Activated T-cell treated with anti-CD3 and anti-CD28 coated beads, Interleukin-2, amount 50 U/mL, for 4 hours (primary cell): ENCODE measurements around the gene ERGIC1. TPM values are rescaled to one million over a fixed set of nuclear protein-coding genes. Genes with fewer than 3 reads are reported as not detected.

Experiments used
- ATAC-seq, 2 donors: fragments of 200-7000 bp; cut with Tn5 transposase; one replicate each; pipeline ENCODE4 v1.10.0; 2021
- DNase-seq: peaks from one replicate; pipeline ENCODE4 v3.0.0-alpha.2; 2020
- H3K27me3 Mint-ChIP-seq: one replicate; pipeline ENCODE4 v1.8.0; 2021; ENCODE audit warnings: low read depth, mixed read lengths
- H3K36me3 Mint-ChIP-seq: one replicate; pipeline ENCODE4 v1.8.0; 2022; ENCODE audit warnings: mixed read lengths; ENCODE audit not compliant: insufficient read depth
- H3K4me1 Mint-ChIP-seq: one replicate; pipeline ENCODE4 v1.8.0; 2021; ENCODE audit warnings: low read depth, mixed read lengths
- H3K4me3 Mint-ChIP-seq: one replicate; pipeline ENCODE4 v1.8.0; 2021; ENCODE audit warnings: mild to moderate bottlenecking, moderate library complexity, mixed read lengths
- H3K9me3 Mint-ChIP-seq: one replicate; pipeline ENCODE4 v1.8.0; 2021; ENCODE audit warnings: mixed read lengths
- total RNA-seq, 3 donors: library from RNA; stranded (reverse); gene quantifications; one replicate each; pipeline ENCODE4 v1.2.1, GENCODE V29; 2021

Gene ERGIC1
- total RNA-seq, 3 donors from 2014 or later, result 28.7 to 36.3 (median 32.1) TPM

DNA sequence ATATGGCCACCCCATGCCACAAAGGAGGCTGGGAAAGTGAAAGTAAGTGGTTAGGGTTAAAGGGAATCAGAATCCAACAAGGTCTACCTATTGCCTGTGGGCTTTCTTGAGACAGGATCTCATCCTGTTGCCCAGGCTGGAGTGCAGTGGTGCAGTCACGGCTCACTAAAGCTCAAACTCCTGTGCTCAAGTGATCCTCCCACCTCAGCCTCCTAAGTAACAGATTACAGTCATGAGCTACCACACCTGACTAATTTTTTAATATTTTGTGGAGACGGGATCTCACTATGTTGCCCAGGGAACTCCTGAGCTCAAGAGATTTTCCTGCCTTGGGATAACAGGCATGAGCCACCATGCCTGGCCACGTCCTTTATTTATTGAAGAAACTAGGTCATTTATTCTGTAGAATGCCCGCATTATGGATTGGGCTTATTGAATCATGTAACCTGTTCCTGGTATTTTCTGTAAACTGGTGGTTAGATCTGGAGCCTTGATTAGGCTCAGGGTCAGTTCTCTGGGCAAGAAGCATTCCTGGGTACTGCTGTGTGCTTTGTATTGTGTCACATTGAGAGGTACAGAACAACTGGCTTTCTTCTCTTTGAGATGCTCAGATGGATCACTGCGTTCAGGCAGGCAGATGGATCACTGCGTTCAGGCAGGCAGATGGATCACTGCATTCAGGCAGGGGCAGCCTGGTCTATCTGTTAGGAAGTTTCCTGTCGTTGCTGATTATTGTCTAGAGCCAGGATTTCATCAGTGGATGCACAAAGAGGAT lies 41.6 kb downstream of the ERGIC1 start:
- H3K4me3 Mint-ChIP-seq, result no peak overlapping the region
- H3K4me1 Mint-ChIP-seq, result peaks cover 17% of the 10 kb centered on the region
- no peak for DNase-seq
- H3K27me3 Mint-ChIP-seq, result no peaks in the 10 kb centered on the region
- peak in 1 of 2 donors; percentile 23 for ATAC-seq
- H3K36me3 Mint-ChIP-seq, result no peaks in the 10 kb centered on the region
- no peaks in the 10 kb centered on the region for H3K9me3 Mint-ChIP-seq

DNA sequence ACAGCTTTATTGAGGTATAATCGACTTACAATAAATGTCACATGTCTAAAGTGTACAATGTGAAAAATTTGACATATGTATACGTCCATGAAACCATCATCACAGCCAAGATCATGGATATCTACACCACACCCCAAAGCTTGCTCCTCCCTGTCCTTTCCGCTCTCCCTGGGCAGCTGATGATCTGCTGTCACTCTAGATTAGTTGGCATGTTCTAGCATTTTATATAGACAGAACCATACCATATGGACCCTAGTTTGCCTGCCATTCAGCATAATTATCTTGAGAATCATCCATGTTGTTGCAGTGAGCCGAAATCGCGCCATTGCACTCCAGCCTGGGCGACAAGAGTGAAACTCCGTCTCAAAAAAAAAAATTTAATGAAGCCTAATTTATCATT lies 42.5 kb downstream of the ERGIC1 start:
- Mint-ChIP-seq H3K36me3 (peaks cover under 1% of the 10 kb centered on the region), H3K27me3 (no peaks in the 10 kb centered on the region), H3K9me3 (no peaks in the 10 kb centered on the region), H3K4me3 (no peak overlapping the region), H3K4me1 (peaks cover 18% of the 10 kb centered on the region)
- no peak for DNase-seq
- ATAC-seq, result no peak

DNA sequence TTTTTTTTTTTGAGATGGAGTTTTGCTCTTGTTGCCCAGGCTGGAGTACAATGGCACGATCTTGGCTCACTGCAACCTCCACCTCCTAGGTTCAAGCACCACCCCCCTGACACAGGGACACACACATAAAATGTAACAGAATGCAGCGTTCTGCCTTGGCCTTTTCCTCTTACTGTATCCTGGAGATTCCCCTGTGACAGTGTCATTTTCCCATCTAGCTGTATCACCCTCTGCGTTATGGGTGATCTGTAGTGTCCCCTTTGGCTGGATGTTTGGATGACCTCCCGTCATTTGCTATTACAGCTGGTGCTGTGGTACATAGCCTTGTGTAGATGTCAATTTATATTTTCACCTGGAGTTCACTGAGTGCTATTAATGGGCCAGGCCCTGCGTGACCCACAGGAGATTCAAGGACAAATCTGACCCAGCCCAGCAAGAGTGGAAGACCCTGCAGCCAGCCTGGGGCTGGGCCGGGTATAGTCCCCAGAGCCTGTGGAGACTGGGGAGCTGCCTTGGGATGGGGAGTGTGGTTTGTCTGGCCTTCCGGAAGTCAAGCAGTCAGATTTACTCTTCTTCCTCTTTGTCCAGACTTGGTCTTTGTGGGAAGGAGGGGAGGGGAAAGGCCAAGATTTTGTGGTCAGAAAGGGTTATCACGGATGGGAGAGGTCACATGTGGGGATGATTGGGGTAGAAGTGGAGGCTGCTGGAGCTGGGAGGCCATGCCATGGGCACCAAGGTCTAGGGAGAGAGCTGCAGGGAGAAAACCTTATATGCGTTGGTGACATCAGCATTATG lies 43.6 kb downstream of the ERGIC1 start:
- no peak for DNase-seq
- Mint-ChIP-seq H3K36me3 (peaks cover 3% of the 10 kb centered on the region), H3K4me3 (no peak overlapping the region), H3K27me3 (no peaks in the 10 kb centered on the region), H3K4me1 (peaks cover 24% of the 10 kb centered on the region), H3K9me3 (no peaks in the 10 kb centered on the region)
- ATAC-seq, result no peak

DNA sequence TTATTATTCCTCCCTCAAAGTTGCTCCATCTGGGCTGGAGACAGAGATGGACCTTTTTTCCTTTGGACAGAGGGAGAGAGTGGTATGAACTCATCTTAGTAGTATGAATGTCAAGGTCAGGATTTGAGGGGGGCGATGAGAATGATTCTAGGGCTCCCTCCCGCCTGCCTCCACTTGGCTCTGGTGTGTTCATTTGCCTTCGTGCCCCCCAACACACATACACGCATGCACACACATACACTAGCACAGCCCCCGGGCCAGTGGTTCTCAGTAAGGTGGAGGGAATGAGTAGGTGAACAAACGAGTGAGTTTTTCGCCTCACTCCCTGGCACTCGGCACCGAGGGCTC lies 44.5 kb downstream of the ERGIC1 start:
- DNase-seq, result no peak
- no peak for ATAC-seq
- Mint-ChIP-seq H3K36me3 (peaks cover 9% of the 10 kb centered on the region), H3K4me3 (no peak overlapping the region), H3K27me3 (no peaks in the 10 kb centered on the region), H3K9me3 (no peaks in the 10 kb centered on the region), H3K4me1 (peaks cover 24% of the 10 kb centered on the region)

DNA sequence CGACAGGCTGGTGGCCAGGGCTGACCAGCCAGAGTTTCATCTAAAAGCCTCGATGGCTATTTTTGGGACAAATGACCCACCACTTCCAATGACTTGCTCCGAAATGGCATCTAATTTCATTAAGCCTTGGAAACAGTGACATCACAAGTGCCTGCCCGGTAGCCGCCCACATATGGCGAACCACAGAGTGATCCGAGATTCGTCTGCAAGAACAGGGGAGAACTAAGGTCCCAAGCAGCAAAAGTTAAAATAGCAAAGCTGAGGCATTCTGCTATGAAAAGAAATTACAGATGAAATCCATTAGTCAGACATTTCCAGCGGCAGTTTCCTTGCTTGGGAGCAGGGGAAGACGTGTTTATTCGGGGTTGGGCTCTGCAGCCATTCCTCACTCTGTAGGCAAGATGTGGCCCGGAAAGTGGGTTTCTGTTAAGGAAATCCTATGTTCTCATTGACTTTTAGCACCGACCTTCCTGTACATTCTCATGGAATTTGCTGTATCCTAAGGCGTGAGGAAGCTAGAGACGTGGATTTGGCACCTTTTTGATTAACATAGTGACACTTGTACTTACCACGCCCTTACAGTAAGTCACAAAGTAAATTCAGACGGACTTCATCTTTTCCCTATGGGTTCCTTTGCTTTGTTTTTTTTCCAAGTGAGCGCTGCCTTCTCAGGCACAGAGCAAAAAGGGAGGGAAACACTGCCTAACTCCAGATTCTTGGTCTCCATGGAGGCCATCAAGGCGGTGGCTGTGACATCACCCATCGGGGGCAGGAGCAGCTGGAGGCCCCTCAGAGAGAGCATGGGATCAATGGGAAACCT lies 45.1 kb downstream of the ERGIC1 start:
- H3K36me3 Mint-ChIP-seq, result peaks cover 9% of the 10 kb centered on the region
- no peak overlapping the region for H3K4me3 Mint-ChIP-seq
- ATAC-seq, result no peak
- H3K4me1 Mint-ChIP-seq, result peaks cover 24% of the 10 kb centered on the region
- no peaks in the 10 kb centered on the region for H3K27me3 Mint-ChIP-seq
- DNase-seq, result no peak
- H3K9me3 Mint-ChIP-seq, result no peaks in the 10 kb centered on the region

DNA sequence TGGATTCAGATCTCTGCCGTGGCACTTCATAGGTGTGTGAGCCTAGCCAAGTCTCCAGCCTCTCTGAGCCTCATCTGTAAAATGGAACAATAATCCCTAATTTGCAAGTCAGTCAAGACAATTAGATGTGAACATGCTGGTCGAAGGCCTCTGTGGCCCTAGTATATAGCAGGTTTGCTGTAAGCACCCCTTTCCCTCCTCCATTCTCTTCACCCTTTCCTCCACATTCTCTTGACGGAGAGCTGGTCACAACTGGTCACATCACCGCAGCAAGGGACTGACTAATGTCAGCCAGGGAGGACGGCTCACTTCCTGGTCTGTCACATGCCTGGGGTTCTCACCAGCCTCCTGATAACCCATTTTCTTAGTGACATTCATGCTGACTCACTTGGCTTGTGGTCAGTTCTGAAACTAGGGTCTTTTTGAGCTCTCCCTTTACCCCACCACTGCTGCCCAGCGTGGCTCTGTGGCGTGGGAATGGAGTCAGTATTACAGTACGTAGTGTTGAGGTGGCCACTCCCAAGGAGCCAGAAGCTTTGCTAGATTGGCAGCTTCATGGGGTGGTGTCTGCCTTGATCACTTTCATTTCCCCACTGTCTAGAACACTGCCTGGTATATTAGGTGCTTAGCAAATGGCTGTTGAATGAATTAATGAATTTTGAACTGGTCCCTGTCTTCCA lies 47.8 kb downstream of the ERGIC1 start:
- H3K4me1 Mint-ChIP-seq, result peaks cover 17% of the 10 kb centered on the region
- H3K27me3 Mint-ChIP-seq, result no peaks in the 10 kb centered on the region
- H3K36me3 Mint-ChIP-seq, result peaks cover 11% of the 10 kb centered on the region
- ATAC-seq, result peak; percentile 55 to 70
- H3K4me3 Mint-ChIP-seq, result no peak overlapping the region
- H3K9me3 Mint-ChIP-seq, result no peaks in the 10 kb centered on the region
- DNase-seq, result no peak

DNA sequence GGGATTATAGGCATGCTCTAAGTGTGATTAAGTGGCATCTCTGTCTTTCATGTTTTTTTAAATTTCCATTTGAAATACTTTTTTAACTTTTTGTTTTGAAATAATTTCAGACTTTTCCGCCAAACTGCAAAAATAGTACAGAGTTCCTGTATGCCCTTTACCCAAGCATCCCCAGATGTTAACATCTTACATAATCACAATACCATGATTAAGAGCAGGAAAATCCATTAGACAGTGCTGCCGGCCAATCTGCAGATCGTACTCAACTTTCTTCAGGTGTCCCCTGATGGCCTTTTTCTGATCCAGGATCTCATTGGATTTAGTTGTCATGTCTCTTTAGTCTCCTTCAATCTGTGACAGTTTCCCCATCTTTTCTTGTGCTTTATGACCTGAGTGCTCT lies 49.0 kb downstream of the ERGIC1 start:
- Mint-ChIP-seq H3K4me1 (peaks cover 17% of the 10 kb centered on the region), H3K4me3 (no peak overlapping the region), H3K9me3 (no peaks in the 10 kb centered on the region), H3K27me3 (no peaks in the 10 kb centered on the region), H3K36me3 (peaks cover 15% of the 10 kb centered on the region)
- no peak for ATAC-seq
- DNase-seq, result no peak

DNA sequence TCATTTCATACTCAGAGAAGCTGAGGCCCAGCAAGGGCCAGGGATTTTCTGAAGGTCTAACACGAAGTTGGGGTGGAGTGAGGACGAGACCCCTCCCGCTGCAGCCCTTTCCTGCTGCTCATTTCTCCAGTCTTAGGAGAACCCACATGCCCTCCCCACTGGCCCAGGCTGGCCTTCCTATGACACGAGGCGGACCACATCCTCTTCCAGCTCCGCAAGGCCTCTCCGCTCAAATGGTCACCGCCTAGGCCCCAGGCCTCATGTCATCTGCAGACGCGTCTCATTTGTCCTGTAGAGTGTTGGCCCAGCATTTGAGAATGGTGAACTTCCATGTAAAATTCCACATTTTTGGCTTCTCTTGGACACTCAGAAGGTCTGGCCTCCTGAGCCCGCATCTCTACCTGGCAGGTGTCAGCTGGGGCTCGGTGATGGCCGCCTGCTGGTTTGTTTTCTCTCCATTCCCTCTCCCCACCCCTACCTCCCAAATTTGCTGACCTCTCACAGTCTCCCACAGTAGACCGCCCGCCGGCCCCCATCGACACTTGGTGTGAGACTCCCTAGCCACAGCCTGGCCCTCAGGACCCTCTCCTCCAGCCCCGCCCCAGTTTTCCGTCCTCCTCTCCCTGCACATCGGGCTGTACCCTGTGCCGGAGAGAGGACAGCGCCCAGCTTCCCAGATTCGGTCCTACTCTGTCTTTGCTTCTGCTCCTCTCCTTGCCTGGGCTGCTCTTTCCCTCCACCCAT lies 51.7 kb downstream of the ERGIC1 start:
- DNase-seq (no peak), ATAC-seq (no peak)
- Mint-ChIP-seq H3K4me1 (peaks cover 11% of the 10 kb centered on the region), H3K4me3 (no peak overlapping the region), H3K9me3 (no peaks in the 10 kb centered on the region), H3K27me3 (no peaks in the 10 kb centered on the region), H3K36me3 (peaks cover 25% of the 10 kb centered on the region)

DNA sequence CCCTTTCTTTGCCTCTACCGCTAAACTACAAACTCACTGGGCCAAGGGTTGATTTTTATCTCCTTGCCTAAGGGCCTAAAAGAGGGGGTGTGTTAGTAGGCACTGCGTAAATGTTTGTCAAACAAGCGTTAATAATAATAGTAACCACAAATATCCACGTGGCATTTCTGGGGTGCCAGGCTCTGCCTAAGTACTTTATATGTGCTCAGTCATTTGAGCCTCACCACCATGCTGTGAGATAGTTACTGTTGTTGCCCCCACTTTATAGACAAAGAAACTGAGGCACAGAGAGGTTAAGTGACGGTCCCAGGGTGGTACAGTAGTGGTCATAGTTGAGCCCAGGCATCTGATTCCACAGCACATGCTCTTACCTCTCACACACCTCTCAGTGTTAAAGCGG lies 52.4 kb downstream of the ERGIC1 start:
- ATAC-seq (no peak), DNase-seq (no peak)
- Mint-ChIP-seq H3K4me3 (no peak overlapping the region), H3K9me3 (no peaks in the 10 kb centered on the region), H3K4me1 (peaks cover 11% of the 10 kb centered on the region), H3K36me3 (peaks cover 25% of the 10 kb centered on the region), H3K27me3 (no peaks in the 10 kb centered on the region)

DNA sequence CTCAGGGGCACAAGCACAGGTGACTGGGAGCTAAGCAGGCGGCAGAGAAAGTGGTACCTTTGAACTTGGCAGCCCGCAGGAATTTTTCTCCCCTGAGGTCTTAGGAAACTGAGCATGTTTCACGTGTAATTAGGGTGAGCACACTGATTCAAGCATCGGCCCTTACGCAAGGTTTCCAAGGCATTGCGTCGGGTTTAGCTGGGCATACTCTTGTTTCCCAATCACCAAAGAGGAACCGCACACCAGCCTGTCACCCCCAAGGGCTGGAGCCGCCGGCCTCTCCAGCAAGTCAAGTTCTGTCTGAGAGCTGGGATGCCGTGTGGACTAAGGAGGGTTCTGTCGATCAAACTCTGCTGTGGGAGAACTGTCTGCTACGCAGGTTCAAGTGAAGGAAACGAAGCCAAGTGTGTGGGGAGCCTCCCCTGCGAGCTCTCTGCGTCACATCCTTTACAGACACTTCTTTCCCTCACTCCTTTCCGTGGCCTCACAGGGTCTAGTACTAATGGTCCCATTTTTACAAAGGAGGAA lies 53.0 kb downstream of the ERGIC1 start:
- no peak for ATAC-seq
- no peak for DNase-seq
- H3K36me3 Mint-ChIP-seq, result peaks cover 24% of the 10 kb centered on the region
- H3K4me1 Mint-ChIP-seq, result peaks cover 6% of the 10 kb centered on the region
- H3K4me3 Mint-ChIP-seq, result no peak overlapping the region
- H3K27me3 Mint-ChIP-seq, result no peaks in the 10 kb centered on the region
- no peaks in the 10 kb centered on the region for H3K9me3 Mint-ChIP-seq

DNA sequence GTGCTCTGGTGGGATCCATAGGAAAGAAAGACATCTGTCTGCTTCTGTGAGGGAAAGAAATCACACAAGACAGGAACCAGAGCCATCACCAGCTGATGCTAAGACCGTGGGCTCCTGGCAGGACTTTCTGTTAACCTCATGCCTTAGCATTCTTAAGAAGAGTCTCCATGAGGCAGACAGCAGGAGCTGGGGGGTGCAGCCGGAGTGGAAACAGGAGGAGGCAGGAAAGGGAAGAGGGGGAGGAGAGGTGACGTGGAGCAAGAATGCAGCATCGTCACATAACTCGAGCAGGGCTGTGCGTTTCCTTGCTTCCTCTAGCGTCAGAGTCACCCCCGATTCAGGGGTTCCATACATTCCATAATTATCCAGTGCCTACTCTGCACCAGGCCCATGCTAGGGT lies 53.6 kb downstream of the ERGIC1 start:
- Mint-ChIP-seq H3K4me1 (peaks cover 4% of the 10 kb centered on the region), H3K27me3 (no peaks in the 10 kb centered on the region), H3K9me3 (no peaks in the 10 kb centered on the region), H3K36me3 (peaks cover 24% of the 10 kb centered on the region), H3K4me3 (no peak overlapping the region)
- no peak for ATAC-seq
- no peak for DNase-seq

DNA sequence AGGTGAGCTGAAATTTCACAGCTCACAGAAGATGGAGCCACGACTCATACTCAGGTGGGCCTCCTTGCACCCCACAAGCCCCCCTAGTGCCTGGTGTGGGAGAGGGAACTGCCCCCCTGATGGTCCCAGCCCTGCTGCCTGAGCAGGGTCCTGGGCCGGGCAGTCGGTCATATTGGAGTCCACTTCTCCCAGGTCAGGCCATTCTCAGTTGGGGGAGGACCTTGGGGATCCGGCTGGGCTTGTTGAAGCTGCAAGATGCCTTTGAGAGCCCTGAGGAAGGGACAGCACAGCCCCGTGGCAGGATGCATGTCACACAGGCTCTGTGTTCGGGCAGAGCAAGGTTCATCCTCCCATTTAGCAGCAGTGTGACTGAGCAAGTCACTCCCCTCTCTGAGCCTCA lies 56.6 kb downstream of the ERGIC1 start:
- ATAC-seq (no peak), DNase-seq (no peak)
- Mint-ChIP-seq H3K4me3 (no peak overlapping the region), H3K9me3 (no peaks in the 10 kb centered on the region), H3K36me3 (peaks cover 18% of the 10 kb centered on the region), H3K27me3 (no peaks in the 10 kb centered on the region), H3K4me1 (no peaks in the 10 kb centered on the region)

DNA sequence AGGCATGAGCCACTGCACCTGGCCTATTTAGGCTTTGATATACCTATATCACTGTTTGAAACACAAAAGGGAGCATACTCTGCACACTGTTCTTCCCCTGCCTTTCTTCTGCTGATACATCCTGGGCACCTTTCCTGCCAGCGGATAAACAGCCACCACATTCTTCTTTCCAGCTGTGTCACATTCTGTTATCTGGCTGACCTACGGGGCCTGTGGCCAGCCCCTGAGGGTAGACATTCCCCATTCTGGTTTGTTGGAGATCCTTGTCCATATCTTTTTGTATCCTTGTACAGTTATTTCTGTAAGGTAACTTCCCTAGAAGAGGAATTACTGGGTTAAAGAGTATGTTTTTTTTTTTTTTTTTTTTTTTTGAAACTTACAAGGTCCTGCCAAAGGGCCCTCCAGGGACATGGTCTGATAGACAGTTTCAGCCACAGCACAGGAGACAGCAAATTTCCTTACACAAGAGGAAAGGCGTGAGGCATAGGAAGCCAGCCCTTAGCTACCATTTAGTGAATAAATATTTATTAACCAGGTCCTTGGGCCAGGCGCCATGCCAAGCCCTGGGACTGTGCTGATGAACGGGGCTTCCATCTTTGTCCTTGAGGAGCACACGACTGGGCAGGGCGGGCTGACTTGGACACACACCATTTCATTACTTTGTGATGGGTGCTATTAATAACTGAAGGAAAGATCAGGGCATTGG lies 57.8 kb downstream of the ERGIC1 start:
- H3K9me3 Mint-ChIP-seq, result no peaks in the 10 kb centered on the region
- no peak for DNase-seq
- peaks cover 16% of the 10 kb centered on the region for H3K36me3 Mint-ChIP-seq
- H3K27me3 Mint-ChIP-seq, result no peaks in the 10 kb centered on the region
- peaks cover 2% of the 10 kb centered on the region for H3K4me1 Mint-ChIP-seq
- ATAC-seq, result no peak
- no peak overlapping the region for H3K4me3 Mint-ChIP-seq
